ENCODE results near the gene NIBAN1.

The NIBAN1 gene

GRCh38 chr1:184986250-184986649, 11.9 kb upstream of the NIBAN1 start:
- H3K4me1 Mint-ChIP-seq (ENCODE audit: low read depth), result peaks cover 8% of the 10 kb centered on the region
- no peak overlapping the region for H3K27ac Mint-ChIP-seq
- no peak overlapping the region for H3K4me3 Mint-ChIP-seq
- H3K36me3 Mint-ChIP-seq (ENCODE audit: low read depth), result no peaks in the 10 kb centered on the region
- no peaks in the 10 kb centered on the region for H3K9me3 Mint-ChIP-seq
- peaks cover 48% of the 10 kb centered on the region for H3K27me3 Mint-ChIP-seq (ENCODE audit: low read depth)
- no peak for DNase-seq (ENCODE audit: low spot score)

GRCh38 chr1:184982002-184982954, 8.0 kb upstream of the NIBAN1 start:
- Mint-ChIP-seq H3K27ac (no peak overlapping the region), H3K27me3 (ENCODE audit: low read depth) (peaks cover 48% of the 10 kb centered on the region), H3K4me1 (ENCODE audit: low read depth) (peaks cover 8% of the 10 kb centered on the region), H3K4me3 (no peak overlapping the region), H3K9me3 (no peaks in the 10 kb centered on the region), H3K36me3 (ENCODE audit: low read depth) (no peaks in the 10 kb centered on the region)
- peak; percentile 62 for DNase-seq (ENCODE audit: low spot score)

GRCh38 chr1:184980726-184981125, 6.4 kb upstream of the NIBAN1 start:
- Mint-ChIP-seq H3K36me3 (ENCODE audit: low read depth) (no peaks in the 10 kb centered on the region), H3K27me3 (ENCODE audit: low read depth) (peaks cover 48% of the 10 kb centered on the region)

GRCh38 chr1:184975208-184975870, 1.0 kb upstream of the NIBAN1 start:
- DNase-seq (ENCODE audit: low spot score), result no peak
- Mint-ChIP-seq H3K9me3 (no peaks in the 10 kb centered on the region), H3K27ac (peak overlapping the region; percentile 79), H3K4me3 (peak overlapping the region; percentile 72), H3K36me3 (ENCODE audit: low read depth) (peaks cover 11% of the 10 kb centered on the region), H3K4me1 (ENCODE audit: low read depth) (peaks cover 46% of the 10 kb centered on the region), H3K27me3 (ENCODE audit: low read depth) (peaks cover 26% of the 10 kb centered on the region)

More at GRCh38 chr1:184980726-184981125, 6.4 kb upstream of the NIBAN1 start:
- no peak overlapping the region for H3K27ac Mint-ChIP-seq
- no peak for DNase-seq (ENCODE audit: low spot score)
- peaks cover 18% of the 10 kb centered on the region for H3K4me1 Mint-ChIP-seq (ENCODE audit: low read depth)
- H3K9me3 Mint-ChIP-seq, result no peaks in the 10 kb centered on the region
- H3K4me3 Mint-ChIP-seq, result no peak overlapping the region

GRCh38 chr1:184974837-184975115, 468 bp upstream of the NIBAN1 start:
- peak overlapping the region; percentile 75 for H3K27ac Mint-ChIP-seq
- no peak for DNase-seq (ENCODE audit: low spot score)
- H3K36me3 Mint-ChIP-seq (ENCODE audit: low read depth), result peaks cover 12% of the 10 kb centered on the region
- no peaks in the 10 kb centered on the region for H3K9me3 Mint-ChIP-seq
- peak overlapping the region; percentile 72 for H3K4me3 Mint-ChIP-seq
- peaks cover 26% of the 10 kb centered on the region for H3K27me3 Mint-ChIP-seq (ENCODE audit: low read depth)
- H3K4me1 Mint-ChIP-seq (ENCODE audit: low read depth), result peaks cover 49% of the 10 kb centered on the region

GRCh38 chr1:184973272-184974055, 844 bp downstream of the NIBAN1 start:
- H3K27me3 Mint-ChIP-seq (ENCODE audit: low read depth), result peaks cover 20% of the 10 kb centered on the region
- peaks cover 58% of the 10 kb centered on the region for H3K4me1 Mint-ChIP-seq (ENCODE audit: low read depth)
- H3K36me3 Mint-ChIP-seq (ENCODE audit: low read depth), result peaks cover 12% of the 10 kb centered on the region
- H3K9me3 Mint-ChIP-seq, result no peaks in the 10 kb centered on the region
- DNase-seq (ENCODE audit: low spot score), result peak; percentile 82
- peak overlapping the region; percentile 95 for H3K4me3 Mint-ChIP-seq
- H3K27ac Mint-ChIP-seq, result peak overlapping the region; percentile 89

- H3K9me3 Mint-ChIP-seq, result no peaks in the 10 kb centered on the region
- peaks cover 14% of the 10 kb centered on the region for H3K27me3 Mint-ChIP-seq (ENCODE audit: low read depth)
- peaks cover 12% of the 10 kb centered on the region for H3K36me3 Mint-ChIP-seq (ENCODE audit: low read depth)
- peak overlapping the region; percentile 95 for H3K4me3 Mint-ChIP-seq
- H3K4me1 Mint-ChIP-seq (ENCODE audit: low read depth), result peaks cover 61% of the 10 kb centered on the region
- H3K27ac Mint-ChIP-seq, result peak overlapping the region; percentile 89
- DNase-seq (ENCODE audit: low spot score), result no peak
Measured at GRCh38 chr1:184972315-184973055, 1.8 kb downstream of the NIBAN1 start.

GRCh38 chr1:184971522-184972265, 2.6 kb downstream of the NIBAN1 start:
- Mint-ChIP-seq H3K27ac (no peak overlapping the region), H3K4me3 (peak overlapping the region; percentile 95), H3K27me3 (ENCODE audit: low read depth) (peaks cover 8% of the 10 kb centered on the region), H3K9me3 (no peaks in the 10 kb centered on the region), H3K4me1 (ENCODE audit: low read depth) (peaks cover 64% of the 10 kb centered on the region), H3K36me3 (ENCODE audit: low read depth) (peaks cover 15% of the 10 kb centered on the region)
- DNase-seq (ENCODE audit: low spot score), result no peak

- peak overlapping the region; percentile 25 for H3K4me3 Mint-ChIP-seq
- H3K36me3 Mint-ChIP-seq (ENCODE audit: low read depth), result peaks cover 15% of the 10 kb centered on the region
Measured at GRCh38 chr1:184970691-184971161, 3.6 kb downstream of the NIBAN1 start.

GRCh38 chr1:184966989-184967388, 7.3 kb downstream of the NIBAN1 start:
- no peak overlapping the region for H3K4me3 Mint-ChIP-seq
- H3K36me3 Mint-ChIP-seq (ENCODE audit: low read depth), result peaks cover 21% of the 10 kb centered on the region
- H3K9me3 Mint-ChIP-seq, result no peaks in the 10 kb centered on the region
- no peak for DNase-seq (ENCODE audit: low spot score)
- no peak overlapping the region for H3K27ac Mint-ChIP-seq
- no peaks in the 10 kb centered on the region for H3K27me3 Mint-ChIP-seq (ENCODE audit: low read depth)
- peaks cover 30% of the 10 kb centered on the region for H3K4me1 Mint-ChIP-seq (ENCODE audit: low read depth)

More at GRCh38 chr1:184970691-184971161, 3.6 kb downstream of the NIBAN1 start:
- H3K27me3 Mint-ChIP-seq (ENCODE audit: low read depth), result peaks cover 3% of the 10 kb centered on the region
- no peak for DNase-seq (ENCODE audit: low spot score)
- no peaks in the 10 kb centered on the region for H3K9me3 Mint-ChIP-seq
- no peak overlapping the region for H3K27ac Mint-ChIP-seq
- peaks cover 57% of the 10 kb centered on the region for H3K4me1 Mint-ChIP-seq (ENCODE audit: low read depth)

GRCh38 chr1:184965944-184966860, 8.1 kb downstream of the NIBAN1 start:
- Mint-ChIP-seq H3K4me1 (ENCODE audit: low read depth) (peaks cover 28% of the 10 kb centered on the region), H3K9me3 (no peaks in the 10 kb centered on the region), H3K36me3 (ENCODE audit: low read depth) (peaks cover 28% of the 10 kb centered on the region), H3K4me3 (no peak overlapping the region), H3K27me3 (ENCODE audit: low read depth) (no peaks in the 10 kb centered on the region), H3K27ac (no peak overlapping the region)
- no peak for DNase-seq (ENCODE audit: low spot score)

GRCh38 chr1:184965439-184965838, 8.9 kb downstream of the NIBAN1 start:
- Mint-ChIP-seq H3K27ac (no peak overlapping the region), H3K9me3 (no peaks in the 10 kb centered on the region), H3K27me3 (ENCODE audit: low read depth) (no peaks in the 10 kb centered on the region), H3K4me3 (no peak overlapping the region), H3K4me1 (ENCODE audit: low read depth) (peaks cover 22% of the 10 kb centered on the region), H3K36me3 (ENCODE audit: low read depth) (peaks cover 26% of the 10 kb centered on the region)
- DNase-seq (ENCODE audit: low spot score), result no peak

All from T-helper 2 cell treated with Interferon-gamma antibody and Interleukin-4, amounts not matched to agents 5 μg/mL and 100 μg/mL, for 36 hours (primary cell).